ENCODE measurements around the gene MYO9B.

MYO9B gene

GRCh38 chr19:17246681-17247425 lies 171.3 kb downstream of the MYO9B start:
- no peak for DNase-seq

GRCh38 chr19:17248011-17248776 lies 172.6 kb downstream of the MYO9B start:
- no peak for DNase-seq

GRCh38 chr19:17249887-17250548 lies 174.4 kb downstream of the MYO9B start:
- no peak for DNase-seq

GRCh38 chr19:17254636-17255035 lies 179.1 kb downstream of the MYO9B start:
- no peak for DNase-seq

GRCh38 chr19:17255150-17255621 lies 179.6 kb downstream of the MYO9B start:
- DNase-seq = no peak

GRCh38 chr19:17256130-17256529 lies 180.6 kb downstream of the MYO9B start:
- DNase-seq = no peak

- no peak for DNase-seq
Observed at GRCh38 chr19:17259118-17259780, 183.7 kb downstream of the MYO9B start.

GRCh38 chr19:17259934-17260333 lies 184.4 kb downstream of the MYO9B start:
- DNase-seq = no peak

- DNase-seq = peak; percentile 93
Observed at GRCh38 chr19:17260842-17261325, 185.3 kb downstream of the MYO9B start.

- no peak for DNase-seq
Observed at GRCh38 chr19:17262557-17262956, 187.0 kb downstream of the MYO9B start.
